Stimulated activated CD4-positive, alpha-beta T cell treated with anti-CD3 and anti-CD28 coated beads, Interleukin-12 subunit alpha, Interleukin-12 subunit beta, amount 100 ng/mL, for 4 hours (primary cell): ENCODE measurements around the gene OR1J2.
A peak's percentile ranks its signal among the peaks of the same experiment; 100 is the strongest.
"Not testable (repeated sequence)": the region's sequence is repeated elsewhere in the genome, so short reads cannot be mapped to it uniquely, and the experiment has no call there.

Experiments used
- DNase-seq: peaks from one replicate; pipeline ENCODE4 v3.0.0-alpha.2; 2020

OR1J2 gene, protein sequence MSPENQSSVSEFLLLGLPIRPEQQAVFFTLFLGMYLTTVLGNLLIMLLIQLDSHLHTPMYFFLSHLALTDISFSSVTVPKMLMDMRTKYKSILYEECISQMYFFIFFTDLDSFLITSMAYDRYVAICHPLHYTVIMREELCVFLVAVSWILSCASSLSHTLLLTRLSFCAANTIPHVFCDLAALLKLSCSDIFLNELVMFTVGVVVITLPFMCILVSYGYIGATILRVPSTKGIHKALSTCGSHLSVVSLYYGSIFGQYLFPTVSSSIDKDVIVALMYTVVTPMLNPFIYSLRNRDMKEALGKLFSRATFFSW

DNA sequence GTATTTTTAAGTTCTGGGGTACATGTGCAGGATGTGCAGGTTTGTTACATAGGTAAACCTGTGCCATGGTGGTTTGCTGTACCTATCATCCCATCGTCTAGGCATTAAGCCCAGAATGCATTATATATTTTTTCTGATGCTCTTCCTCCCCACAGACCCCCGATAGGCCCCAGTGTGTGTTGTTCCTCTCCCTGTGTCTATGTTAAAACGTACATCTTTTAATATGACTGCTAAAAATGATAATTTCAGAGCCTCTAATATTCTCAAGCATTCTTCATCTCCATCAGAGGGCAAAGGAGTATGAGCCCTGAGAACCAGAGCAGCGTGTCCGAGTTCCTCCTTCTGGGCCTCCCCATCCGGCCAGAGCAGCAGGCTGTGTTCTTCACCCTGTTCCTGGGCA is at the start of gene OR1J2:
Gene OR1J2, plus strand, starts transcription at position 301 of the 400 bp plus-strand sequence. Its CDS starts 0 bp downstream, at position 301.
- DNase-seq, result no peak

DNA sequence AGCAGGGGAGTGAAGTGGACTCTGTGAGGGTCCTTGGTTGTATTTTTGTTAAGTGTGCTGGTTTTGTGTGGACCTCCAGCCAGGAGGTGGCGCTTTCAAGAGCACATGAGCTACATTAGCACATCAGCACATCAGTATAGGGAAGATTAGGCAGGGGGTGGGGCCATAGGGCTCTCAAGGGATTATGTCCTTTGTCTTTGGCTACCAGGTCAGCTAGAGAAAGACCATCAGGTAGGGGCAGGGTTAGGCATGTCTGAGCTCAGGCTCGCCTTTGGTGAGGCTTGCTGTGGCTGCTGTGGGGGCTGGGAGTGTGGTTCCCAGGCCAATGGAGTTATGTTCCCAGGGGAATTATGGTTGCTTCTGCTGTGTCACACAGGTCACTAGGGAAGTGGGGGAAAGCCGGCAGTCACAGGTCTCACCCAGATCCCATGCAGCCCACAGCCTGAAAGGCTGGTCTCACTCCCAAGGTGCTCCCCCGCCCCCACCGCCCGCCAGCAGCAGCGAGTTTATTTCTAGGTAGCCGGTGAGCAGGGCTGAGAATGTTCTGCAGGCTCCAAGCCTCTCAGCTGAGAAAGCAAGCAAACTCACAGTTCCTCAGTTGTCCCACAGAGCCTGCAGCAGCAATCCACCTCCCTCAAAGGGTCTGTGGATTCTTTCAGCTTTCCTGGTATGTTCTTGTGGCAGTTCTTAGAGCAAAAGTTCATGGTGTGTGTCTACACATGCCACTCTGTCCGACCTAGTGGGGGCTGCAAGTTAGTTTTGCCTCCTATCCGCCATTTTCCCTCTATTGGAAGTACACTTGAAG is 46.6 kb upstream of the OR1J2 start:
- no peak for DNase-seq

DNA sequence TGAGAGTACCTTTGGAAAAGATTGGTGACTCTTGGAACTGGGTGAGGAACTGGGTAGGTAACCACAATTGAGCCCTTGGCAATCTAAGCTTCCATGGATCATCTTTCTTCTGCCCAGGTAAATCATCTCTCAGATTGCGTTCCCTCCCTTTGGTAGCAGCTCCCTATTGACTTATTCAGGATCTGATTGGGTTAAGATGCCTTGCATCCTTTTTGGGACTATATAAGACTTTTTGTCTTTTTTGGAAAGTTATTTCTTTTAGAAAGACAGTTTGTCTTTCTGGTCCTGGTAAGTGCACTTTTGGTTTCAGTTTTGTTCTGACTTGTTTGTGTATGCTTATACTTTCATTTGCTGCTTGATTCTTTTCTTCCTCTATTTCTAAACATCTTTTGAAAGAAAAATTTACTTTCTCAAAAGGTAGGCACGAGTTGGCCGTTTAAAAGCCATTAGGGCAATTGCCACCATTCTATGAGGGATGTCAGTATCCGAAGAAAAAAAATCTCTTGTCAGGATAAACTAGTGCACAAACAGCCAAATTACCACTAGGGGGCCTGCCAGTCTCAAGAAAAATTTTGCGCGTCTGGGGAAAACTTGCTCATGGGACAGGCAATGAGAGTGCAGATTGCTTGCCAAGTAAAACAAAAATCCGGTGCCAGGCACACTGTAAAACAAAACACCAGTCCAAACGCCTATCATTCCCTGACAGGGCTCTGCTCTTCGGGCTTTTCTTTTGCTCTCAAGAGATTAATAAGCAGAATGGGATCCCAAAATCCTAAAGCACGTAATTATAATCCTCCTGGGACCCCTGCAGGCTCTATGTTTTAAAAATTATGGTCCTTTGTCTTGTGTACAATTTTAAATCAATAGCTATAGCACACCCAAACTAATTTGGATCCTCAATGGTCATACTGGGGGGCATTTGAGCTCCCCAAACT is 45.7 kb upstream of the OR1J2 start:
- peak; percentile 45 for DNase-seq

DNA sequence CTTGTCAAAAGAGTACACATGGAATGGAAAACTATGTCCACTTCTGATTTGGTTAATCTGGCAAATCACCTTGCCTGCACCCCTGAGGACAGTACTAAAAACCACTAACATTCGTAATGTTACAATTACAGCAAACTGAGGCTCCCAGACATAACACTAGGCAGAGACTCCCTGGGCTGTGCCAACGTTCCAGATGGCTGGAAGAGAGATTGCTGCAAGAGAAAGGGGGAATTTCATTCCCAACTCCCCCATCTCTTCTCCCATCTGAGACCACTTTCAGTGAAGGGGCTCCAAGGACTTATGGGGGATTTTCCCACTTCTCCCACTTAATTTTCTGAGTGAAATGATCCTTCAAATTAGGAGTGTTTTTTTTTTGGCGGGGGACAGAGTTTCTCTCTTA is 44.1 kb upstream of the OR1J2 start:
- DNase-seq, result no peak

DNA sequence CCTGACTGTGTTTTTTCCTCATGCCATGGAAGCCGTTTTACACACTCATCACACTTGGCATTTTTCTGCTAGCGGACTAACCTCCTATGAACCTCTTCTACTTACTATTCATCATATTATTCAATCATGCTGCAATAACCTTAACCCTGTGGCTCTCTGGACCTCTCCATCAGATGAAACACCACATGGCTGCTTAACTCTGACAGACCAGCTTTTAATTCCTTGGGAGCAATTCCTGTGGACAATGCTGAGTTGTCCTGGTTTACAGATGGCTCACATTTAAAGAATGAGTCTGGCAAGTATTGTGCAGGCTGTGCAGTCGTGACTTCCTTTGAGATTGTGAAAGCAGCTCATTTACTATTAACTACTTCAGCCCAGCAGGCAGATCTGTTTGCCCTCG is 41.9 kb upstream of the OR1J2 start:
- no peak for DNase-seq

DNA sequence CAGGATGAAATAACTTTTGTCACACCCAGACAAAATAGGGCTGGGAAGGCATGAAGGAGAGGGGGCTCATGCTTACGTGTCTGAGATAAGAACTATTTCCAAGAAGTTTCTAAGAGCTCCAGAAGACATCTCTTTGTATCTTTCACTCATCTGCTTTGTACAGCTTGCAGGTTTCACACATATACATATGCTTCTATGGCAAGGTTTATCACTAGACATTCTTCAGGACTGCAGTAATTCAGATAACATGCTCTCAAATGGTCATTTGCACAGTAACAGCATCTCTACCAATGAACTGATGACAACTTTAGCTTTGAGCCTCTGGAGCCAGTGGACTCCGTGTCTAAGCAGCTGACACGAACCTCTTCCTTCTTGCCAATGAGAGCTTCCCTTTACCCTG is 36.0 kb upstream of the OR1J2 start:
- no peak for DNase-seq

DNA sequence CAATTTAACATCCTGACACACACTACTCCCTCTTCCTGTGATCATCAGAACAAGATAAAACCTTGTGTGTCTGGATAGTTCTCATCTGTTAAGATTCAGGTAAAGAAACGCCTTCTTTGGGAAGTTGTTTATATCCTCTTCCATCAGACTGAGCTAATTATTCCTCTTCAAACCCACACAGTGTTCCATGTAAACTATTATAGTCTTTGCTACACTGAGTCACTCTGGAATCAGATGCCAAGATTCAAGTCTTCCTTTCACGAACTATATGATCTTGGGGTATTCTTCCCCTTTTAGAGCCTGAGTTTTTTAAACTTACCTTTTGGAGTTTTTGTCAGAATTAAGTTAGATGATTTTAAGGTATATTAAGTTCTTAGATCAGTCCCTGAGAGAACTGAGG is 34.9 kb upstream of the OR1J2 start:
- DNase-seq, result no peak

DNA sequence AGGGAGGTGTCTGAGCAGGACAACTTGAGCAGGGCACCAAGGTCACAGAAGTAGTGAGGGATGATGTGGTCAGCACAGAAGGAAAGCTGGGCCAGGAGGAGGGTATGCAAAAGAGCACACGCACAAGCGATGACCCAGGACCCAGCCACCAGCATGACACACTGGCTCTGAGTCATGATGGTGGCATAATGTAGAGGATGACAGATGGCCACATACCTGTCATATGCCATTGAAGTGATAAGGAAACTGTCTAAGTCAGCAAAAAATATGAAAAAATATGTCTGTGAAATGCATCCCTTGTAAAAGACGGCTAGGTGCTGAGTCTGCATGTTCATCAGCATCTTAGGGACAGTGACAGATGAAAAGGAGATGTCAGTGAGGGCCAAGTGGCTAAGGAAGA is 33.3 kb upstream of the OR1J2 start:
- no peak for DNase-seq

DNA sequence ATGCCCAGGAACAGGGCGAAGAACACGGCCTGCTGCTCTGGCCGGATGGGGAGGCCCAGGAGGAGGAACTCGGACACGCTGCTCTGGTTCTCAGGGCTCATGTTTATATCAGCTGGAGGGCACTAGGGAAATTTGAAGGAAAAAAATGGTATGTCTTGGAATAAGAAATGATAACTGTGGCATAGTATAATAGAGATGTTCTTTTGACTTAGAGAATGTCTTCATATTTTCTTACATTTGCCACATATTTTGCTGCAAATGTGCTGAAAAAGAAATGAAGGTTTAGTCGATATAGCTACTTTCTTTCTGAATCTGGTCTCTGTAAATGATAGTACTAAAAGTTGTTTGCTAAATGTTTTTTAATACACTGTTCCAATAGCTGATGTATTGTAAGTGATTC is 32.8 kb upstream of the OR1J2 start, which contains the start of gene OR1J1:
Gene OR1J1, minus strand, starts transcription at position 101 of the 400 bp plus-strand sequence. Its CDS starts 0 bp downstream, at position 101.
- DNase-seq, result no peak

DNA sequence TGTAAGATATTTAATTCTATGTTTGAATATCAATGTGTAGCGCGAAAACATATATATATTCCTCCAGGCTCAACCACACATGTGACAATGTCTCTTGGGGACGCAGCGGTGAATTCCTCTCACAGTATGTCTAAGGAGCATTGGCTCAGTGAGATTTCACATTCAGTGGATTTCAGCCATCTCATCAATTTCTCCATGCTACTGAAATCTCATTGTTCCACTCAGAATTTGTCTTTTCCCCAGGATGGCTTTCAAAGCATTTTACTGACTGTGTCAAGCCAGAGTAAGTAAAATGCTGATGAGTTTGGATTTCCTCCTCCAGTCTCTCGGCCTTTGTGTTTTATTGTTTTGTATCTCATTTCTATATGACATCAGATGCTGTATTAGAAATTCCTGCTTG is 31.5 kb upstream of the OR1J2 start:
- no peak for DNase-seq

DNA sequence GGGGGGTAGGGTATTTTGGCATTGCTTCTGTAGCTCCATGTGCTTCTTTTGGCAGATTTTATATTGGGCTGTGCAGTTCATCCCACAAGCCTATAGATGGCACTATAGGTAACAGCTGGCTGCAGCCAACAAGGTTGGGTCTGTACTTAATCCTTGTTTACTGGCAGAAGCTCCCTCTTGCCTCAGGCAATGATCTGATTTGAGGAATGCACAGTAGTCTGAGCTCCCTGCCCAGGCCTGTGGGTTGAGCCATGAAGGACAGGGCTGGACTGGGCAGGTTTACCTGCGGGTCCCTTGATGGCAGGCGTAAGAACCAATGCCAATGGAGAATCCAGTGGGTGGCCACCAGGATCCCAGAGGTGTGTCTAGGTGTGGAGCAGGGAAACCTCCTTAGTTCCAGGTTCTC is 11.7 kb upstream of the OR1J2 start:
- no peak for DNase-seq

DNA sequence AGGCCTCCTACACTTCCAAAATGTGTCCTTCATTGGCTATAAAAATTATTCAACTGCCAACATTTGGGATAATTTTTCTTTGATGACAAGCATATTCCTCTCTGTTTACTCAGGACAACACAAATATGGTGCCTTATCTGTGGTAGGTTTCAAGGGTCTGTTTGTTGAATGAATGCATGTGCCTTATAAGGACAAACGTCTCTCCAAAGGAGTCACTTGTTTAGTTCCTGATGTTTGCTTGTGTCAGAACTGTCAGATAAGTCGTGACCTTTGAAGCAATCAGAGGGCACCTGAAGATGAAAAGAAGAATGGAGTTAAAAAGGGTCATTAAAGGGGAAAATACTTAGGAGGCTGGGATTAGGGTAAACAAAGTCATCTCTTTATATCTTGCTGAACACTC is 3.6 kb upstream of the OR1J2 start:
- no peak for DNase-seq

DNA sequence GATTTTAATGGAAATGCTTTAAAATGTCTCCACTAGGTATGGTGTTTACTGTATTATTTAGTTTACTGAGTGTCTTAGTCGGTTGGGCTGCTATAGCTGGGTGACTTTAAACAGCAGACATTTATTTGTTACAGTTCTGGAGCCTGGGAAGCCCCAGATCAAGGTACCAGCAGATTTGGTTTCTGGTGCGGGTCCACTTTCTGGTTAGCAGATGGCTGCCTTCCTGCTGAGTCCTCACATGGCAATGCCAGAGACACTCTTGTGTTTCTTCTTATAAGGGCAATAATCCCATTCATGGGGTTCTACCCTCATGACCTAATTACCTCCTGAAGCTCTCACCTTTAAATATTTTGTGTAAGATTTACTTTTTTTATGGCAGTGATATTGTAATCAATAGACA is 7.6 kb downstream of the OR1J2 start:
- DNase-seq, result no peak

DNA sequence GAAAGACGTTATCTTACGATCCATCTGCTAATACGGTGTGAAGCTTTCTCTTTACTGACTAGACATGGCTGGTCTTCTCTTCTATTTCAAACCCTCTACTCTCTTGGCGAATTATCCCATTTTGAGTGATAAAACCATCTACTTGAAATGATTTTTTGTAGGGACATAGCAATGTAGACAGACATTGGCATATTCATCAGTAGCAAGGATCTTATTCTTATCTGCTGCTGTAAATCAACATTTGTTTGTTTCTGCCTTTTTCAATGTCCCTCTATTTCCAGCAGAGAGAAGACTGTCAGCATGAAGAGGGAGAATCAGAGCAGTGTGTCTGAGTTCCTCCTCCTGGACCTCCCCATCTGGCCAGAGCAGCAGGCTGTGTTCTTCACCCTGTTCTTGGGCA is 8.2 kb downstream of the OR1J2 start, which contains the start of gene OR1J4:
Gene OR1J4, plus strand, starts transcription at position 301 of the 400 bp plus-strand sequence. Its CDS starts 0 bp downstream, at position 301.
- DNase-seq, result no peak

DNA sequence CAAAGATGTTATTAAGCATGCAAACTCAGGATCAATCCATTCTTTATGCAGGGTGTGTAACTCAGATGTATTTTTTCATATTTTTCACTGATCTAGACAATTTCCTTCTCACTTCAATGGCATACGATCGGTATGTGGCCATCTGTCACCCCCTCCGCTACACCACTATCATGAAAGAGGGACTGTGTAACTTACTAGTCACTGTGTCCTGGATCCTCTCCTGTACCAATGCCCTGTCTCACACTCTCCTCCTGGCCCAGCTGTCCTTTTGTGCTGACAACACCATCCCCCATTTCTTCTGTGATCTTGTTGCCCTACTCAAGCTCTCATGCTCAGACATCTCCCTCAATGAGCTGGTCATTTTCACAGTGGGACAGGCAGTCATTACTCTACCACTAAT is 8.8 kb downstream of the OR1J2 start:
- no peak for DNase-seq

DNA sequence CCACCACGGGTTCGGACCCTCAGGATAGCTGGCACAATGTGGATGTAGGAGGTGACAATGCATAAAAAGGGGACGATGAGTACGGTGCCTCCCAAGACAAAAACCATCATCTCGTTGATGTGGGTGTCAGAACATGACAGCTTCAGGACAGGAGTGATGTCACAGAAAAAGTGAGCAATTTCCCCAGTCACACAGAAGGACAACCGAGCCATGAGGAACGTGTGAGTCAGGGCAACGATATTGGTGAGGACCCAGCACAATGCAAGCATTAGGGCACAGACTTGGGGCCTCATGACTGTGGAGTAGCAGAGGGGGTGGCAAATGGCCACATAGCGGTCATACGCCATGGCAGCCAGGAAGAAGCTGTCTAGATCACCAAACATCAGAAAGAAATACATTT is 16.0 kb downstream of the OR1J2 start:
- DNase-seq, result no peak

DNA sequence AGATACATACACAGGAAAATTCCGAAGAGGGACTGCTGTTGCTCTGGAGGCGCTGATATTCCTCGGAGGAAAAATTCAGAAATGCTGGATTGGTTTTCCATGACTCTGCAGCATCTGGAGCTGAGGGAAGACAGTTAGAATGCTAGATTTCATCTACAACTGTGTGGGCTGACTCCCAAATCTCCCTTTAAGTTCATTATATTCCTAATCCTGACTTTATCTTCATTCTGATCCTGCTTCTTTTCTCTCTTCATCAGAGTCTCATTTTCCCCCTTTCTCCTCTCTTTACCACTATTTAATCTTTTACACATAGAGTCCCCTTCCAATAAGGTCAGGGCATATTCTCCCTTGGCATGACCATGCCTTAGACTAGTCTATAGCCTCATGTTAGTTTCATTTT is 16.6 kb downstream of the OR1J2 start, which contains the start of gene OR1N1:
Gene OR1N1, minus strand, starts transcription at position 101 of the 400 bp plus-strand sequence. Its CDS starts 0 bp downstream, at position 101.
- no peak for DNase-seq

DNA sequence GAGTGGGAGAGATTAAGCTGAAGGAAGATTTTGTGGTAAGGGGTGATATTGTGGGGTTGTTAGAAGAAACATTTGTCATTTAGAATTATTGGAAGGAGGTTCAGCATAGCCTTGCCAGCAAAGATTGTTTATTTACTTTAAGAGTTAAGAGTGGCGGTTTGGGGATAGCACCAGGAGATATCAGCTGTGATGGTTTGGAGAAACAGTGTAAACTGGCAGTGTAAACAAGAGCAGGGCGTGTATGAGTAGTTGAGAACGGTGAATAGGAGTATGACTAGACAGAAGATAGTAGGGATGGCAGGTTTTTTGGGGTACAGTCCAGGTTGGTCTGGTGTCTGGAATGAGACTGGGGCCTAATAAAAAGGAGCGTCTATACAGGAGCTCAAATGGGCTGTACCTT is 20.6 kb downstream of the OR1J2 start:
- DNase-seq, result not testable (repeated sequence)

DNA sequence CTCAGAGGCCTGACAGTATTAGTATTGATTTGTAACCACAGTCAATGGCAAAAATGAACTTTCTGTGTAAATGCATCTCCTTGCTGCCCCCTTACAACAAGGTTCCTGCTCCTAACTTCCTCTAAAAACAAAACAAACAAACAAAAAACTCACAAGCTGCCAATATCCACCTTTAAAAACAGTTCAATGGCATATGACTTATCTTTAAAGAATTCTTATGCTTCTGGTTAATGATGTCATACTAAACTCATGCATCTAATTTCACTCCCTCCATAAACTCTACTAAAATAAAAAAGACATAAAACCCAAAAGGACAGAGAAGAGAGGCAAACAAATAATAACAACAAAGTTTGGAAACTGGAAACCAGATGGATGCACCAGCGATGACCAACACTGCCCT is 25.5 kb downstream of the OR1J2 start:
- no peak for DNase-seq

DNA sequence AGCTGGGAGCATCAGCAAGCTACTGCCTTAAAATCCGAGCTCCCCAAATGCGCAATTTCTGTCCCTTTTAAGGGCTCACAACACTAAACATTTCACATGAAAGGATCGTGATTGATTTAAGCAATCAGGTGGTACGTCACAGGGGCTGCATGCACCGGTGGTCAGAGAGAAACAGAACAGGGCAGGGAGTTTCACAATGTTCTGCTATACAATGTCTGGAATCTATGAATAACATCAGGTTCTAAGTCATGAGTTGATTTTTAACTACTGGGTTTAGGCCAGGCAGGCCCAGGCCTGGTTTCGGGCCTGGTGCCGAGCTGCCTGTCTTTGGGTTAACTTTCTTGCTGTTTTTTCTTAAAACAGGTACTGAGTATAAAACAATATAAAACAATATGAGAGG is 26.5 kb downstream of the OR1J2 start:
- not testable (repeated sequence) for DNase-seq

DNA sequence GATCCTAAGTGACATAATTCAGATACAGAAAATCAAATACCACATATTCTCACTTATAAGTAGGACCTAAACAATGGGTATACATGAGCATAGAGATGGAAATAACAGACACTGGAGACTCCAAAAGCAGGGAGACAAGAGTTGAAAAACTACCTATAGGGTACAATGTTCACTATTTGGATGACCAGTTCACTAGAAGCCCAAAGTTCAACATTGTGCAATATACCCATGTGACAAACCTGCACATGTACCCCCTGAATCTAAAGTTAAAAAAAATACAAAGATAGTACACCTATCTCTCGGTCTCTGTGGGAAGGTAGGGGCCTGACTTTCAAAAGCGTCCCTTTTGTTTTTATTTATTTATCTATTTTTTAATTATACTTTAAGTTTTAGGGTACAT is 28.2 kb downstream of the OR1J2 start:
- no peak for DNase-seq

DNA sequence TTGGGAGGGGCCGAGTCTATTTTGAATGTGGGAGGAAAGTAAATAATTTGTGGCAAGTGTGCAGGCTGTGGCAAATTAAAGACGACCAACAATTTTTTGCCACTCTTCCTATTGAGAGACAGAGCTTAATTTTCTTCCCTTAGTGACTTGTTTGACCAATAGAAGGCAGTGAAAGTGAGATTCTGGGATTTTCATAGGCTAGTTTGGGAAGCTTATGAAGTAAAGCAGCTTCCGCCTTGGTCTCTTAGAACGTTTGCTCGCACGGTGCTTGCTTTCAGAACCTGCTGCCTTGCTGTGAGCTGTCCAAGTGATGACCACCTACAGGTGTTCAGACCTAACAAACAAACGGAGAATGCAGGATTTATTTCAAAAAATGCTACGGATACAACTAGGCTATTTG is 35.6 kb downstream of the OR1J2 start:
- no peak for DNase-seq

DNA sequence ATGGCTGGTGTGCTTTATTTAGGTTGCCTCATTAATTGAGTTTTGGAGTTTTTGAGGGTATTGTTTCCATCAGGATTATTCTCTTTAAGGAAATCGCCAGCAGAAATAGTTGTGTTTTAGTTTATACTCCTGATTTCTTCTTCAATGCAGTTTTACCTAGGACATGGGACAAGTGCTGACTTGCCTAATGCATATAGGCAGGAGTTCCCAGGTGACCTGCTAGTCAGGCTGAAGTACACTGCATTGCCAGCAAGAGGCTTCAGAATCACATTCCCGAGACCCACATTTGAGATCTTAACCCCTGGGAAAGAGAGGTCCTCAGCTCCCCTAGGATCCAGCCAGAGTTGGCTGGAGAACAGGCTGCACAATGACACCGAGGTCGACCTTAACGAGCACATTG is 40.8 kb downstream of the OR1J2 start:
- no peak for DNase-seq
